K562 (cell line): Measurements from ENCODE around the gene LONRF3. TPM values are rescaled to one million over a fixed set of nuclear protein-coding genes. Genes with fewer than 3 reads are reported as not detected.

Experiments
- ATF3 ChIP-seq, 2 experiments: fragments of 450-650 bp in 1 of 2; sonication (generic) in 1 of 2; formaldehyde crosslinking in 1 of 2; IDR thresholded peaks in 1 of 2; conservative IDR thresholded peaks in 1 of 2; 2 replicates each; pipeline versions ENCODE4 v1.6.1 to v1.8.1; 2016 to 2023; ENCODE audit warnings: mild to moderate bottlenecking in 2 of 2, moderate library complexity in 2 of 2, inconsistent platforms in 1 of 2, missing genetic modification reagents in 1 of 2
- ATF7 ChIP-seq: fragments of 450-650 bp; IDR thresholded peaks from 2 replicates; pipeline ENCODE4 v1.7.1; 2014; ENCODE audit warnings: mild to moderate bottlenecking, moderate library complexity
- C11orf30 ChIP-seq: fragments of 450-650 bp; IDR thresholded peaks from 2 replicates; pipeline ENCODE4 v1.6.1; 2016; ENCODE audit warnings: low read depth, mild to moderate bottlenecking
- CTCF ChIP-seq, 3 experiments: IDR thresholded peaks in 2 of 3; conservative IDR thresholded peaks in 1 of 3; 2 replicates each; pipeline ENCODE4 v1.5.1; 2011 to 2012; ENCODE audit warnings: low read length in 3 of 3, mild to moderate bottlenecking in 3 of 3, control low read depth in 2 of 3, improper control_type of control experiment in 1 of 3, inconsistent platforms in 1 of 3, low read depth in 1 of 3, mixed read lengths in 1 of 3, moderate library complexity in 1 of 3; ENCODE audit not compliant: insufficient read depth in 2 of 3
- EP300 ChIP-seq: IDR thresholded peaks from 2 replicates; pipeline ENCODE4 v1.6.1; 2012; ENCODE audit warnings: low read length, improper control_type of control experiment
- FOSL1 ChIP-seq: fragments of 200-800 bp; sonication (Bioruptor generic); conservative IDR thresholded peaks from 2 replicates; pipeline ENCODE4 v1.6.1; 2016; ENCODE audit warnings: missing genetic modification characterization, missing compliant biosample characterization
- FOXJ2 ChIP-seq: fragments of 200-800 bp; sonication (Bioruptor generic); IDR thresholded peaks from 2 replicates; pipeline ENCODE4 v1.6.1; 2016; ENCODE audit warnings: missing genetic modification characterization, missing compliant biosample characterization
- LARP7 ChIP-seq: fragments of 450-650 bp; IDR thresholded peaks from 2 replicates; pipeline ENCODE4 v1.6.1; 2016
- MAFK ChIP-seq: IDR thresholded peaks from 2 replicates; pipeline ENCODE4 v1.6.1; 2011; ENCODE audit warnings: low read length, improper control_type of control experiment
- NFXL1 ChIP-seq: fragments of 450-650 bp; formaldehyde crosslinking; IDR thresholded peaks from 2 replicates; pipeline ENCODE4 v1.4.0; 2021; ENCODE audit warnings: mild to moderate bottlenecking
- NR2C2 ChIP-seq, 2 experiments: fragments of 200-800 bp in 1 of 2; sonication (Bioruptor generic) in 1 of 2; sonication (generic) in 1 of 2; formaldehyde crosslinking in 1 of 2; IDR thresholded peaks; 2 replicates each; pipeline versions ENCODE4 v1.6.1 to v1.8.0; 2016 to 2022; ENCODE audit warnings: mild to moderate bottlenecking in 1 of 2, missing compliant biosample characterization in 1 of 2, missing genetic modification characterization in 1 of 2, missing genetic modification reagents in 1 of 2
- NRF1 ChIP-seq, 2 experiments: fragments of 450-650 bp; IDR thresholded peaks in 1 of 2; conservative IDR thresholded peaks in 1 of 2; 2 replicates each; pipeline ENCODE4 v1.6.1; 2014; ENCODE audit warnings: mild to moderate bottlenecking in 2 of 2
- PHF21A ChIP-seq: fragments of 450-650 bp; IDR thresholded peaks from 2 replicates; pipeline ENCODE4 v1.6.1; 2017; ENCODE audit warnings: low read depth, borderline replicate concordance
- RFX1 ChIP-seq: fragments of 450-650 bp; IDR thresholded peaks from 2 replicates; pipeline ENCODE4 v1.6.1; 2016; ENCODE audit warnings: mild to moderate bottlenecking, moderate library complexity
- RFX5 ChIP-seq: IDR thresholded peaks from 2 replicates; pipeline ENCODE4 v1.6.1; 2011; ENCODE audit warnings: low read depth, mild to moderate bottlenecking, improper control_type of control experiment, low read length
- SMARCA4 ChIP-seq: fragments of 450-650 bp; IDR thresholded peaks from 2 replicates; pipeline ENCODE4 v1.6.1; 2016
- SMARCE1 ChIP-seq: fragments of 450-650 bp; IDR thresholded peaks from 2 replicates; pipeline ENCODE4 v1.7.1; 2016; ENCODE audit warnings: mild to moderate bottlenecking
- SOX6 ChIP-seq: fragments of 450-650 bp; IDR thresholded peaks from 2 replicates; pipeline ENCODE4 v1.6.1; 2014; ENCODE audit warnings: mild to moderate bottlenecking
- TCF15 ChIP-seq: fragments of 250-450 bp; sonication (Bioruptor Pico); IDR thresholded peaks from 2 replicates; pipeline ENCODE4 v1.8.0; 2022; ENCODE audit warnings: moderate library complexity, mild to moderate bottlenecking, inconsistent platforms
- TEAD4 ChIP-seq, 2 experiments: sonication (generic) in 1 of 2; formaldehyde crosslinking in 1 of 2; IDR thresholded peaks; 2 replicates each; pipeline versions ENCODE4 v1.6.1 to v1.8.0; 2012 to 2022; ENCODE audit warnings: borderline replicate concordance in 1 of 2, inconsistent platforms in 1 of 2, low read length in 1 of 2, mild to moderate bottlenecking in 1 of 2, missing genetic modification reagents in 1 of 2
- TFAP4 ChIP-seq: sonication (generic); formaldehyde crosslinking; IDR thresholded peaks from 2 replicates; pipeline ENCODE4 v1.8.0; 2022; ENCODE audit warnings: missing genetic modification reagents, mild to moderate bottlenecking, moderate library complexity, borderline replicate concordance
- ZBTB1 ChIP-seq: sonication (generic); formaldehyde crosslinking; IDR thresholded peaks from 2 replicates; pipeline ENCODE4 v1.8.1; 2023; ENCODE audit warnings: missing genetic modification reagents, low read depth, mild to moderate bottlenecking, borderline replicate concordance
- ZNF212 ChIP-seq: fragments of 450-650 bp; formaldehyde crosslinking; IDR thresholded peaks from 2 replicates; pipeline ENCODE4 v1.4.0; 2020; ENCODE audit warnings: mild to moderate bottlenecking
- ZNF695 ChIP-seq: fragments of 450-650 bp; formaldehyde crosslinking; IDR thresholded peaks from 2 replicates; pipeline ENCODE4 v1.4.0; 2020; ENCODE audit warnings: mild to moderate bottlenecking, moderate library complexity
- polyA plus RNA-seq, 8 experiments: library from polyadenylated mRNA; depleted of rRNA in 4 of 8; stranded (reverse) in 5 of 8; unstranded in 3 of 8; fragments of >200 nt; fragmentation: Nextera tagmentation in 2 of 8; fragmentation: Illumina TruSeq in 1 of 8; extraction: Ambion mirVana in 2 of 8; extraction: Trizol in 1 of 8; gene quantifications; 2 replicates each; pipeline versions ENCODE4 v1.2.1 to v1.2.3, GENCODE V29; 2011 to 2014; ENCODE audit warnings: inconsistent platforms in 1 of 8, missing spikeins in 1 of 8
- total RNA-seq, 7 experiments: library from RNA; depleted of rRNA in 6 of 7; stranded (reverse); fragments of >200 nt in 6 of 7; fragmentation: Illumina TruSeq in 2 of 7; extraction: Trizol in 2 of 7; gene quantifications; 2 replicates each; pipeline versions ENCODE4 v1.2.1 to v1.2.3, GENCODE V29; 2011 to 2021; ENCODE audit warnings: low replicate concordance in 1 of 7

LONRF3 gene
- total and polyA plus RNA-seq, 9 of the 15 experiments (the other 6 are each of a cell fraction or from before 2014, with no cell fraction given), result 1.3 to 22.0 (median 8.7) TPM

GRCh38 chrX:119015407-119016237 is 41.2 kb downstream of the LONRF3 start (continued):
- TF ChIP-seq ZBTB1, result no peak
- peak; percentile 42; the same call in 1 of the 2 replicates for TF ChIP-seq FOXJ2 (tag)
- peak; percentile 95 for TF ChIP-seq FOSL1
- 0 out of 2 replicates have a peak, but pooled peaks have one; percentile 32 for TF ChIP-seq EP300
- TF ChIP-seq ZNF695 (CRISPR knock-in tag), result no peak
- TF ChIP-seq PHF21A, result no peak
- TF ChIP-seq CTCF (IDR thresholded peaks at IDR 0.05 in 2 of 3, conservative IDR thresholded peaks at IDR 0.05 in 1 of 3; ENCODE audit: insufficient read depth in 2 of 3, low read depth in 1 of 3, low read length in 3 of 3), result no peak
- peak; percentile 53; the same call in 1 of the 2 replicates for TF ChIP-seq SMARCA4
- peak; percentile 38; the same call in 1 of the 2 replicates for TF ChIP-seq ATF7
- no peak for TF ChIP-seq TCF15
- TF ChIP-seq NFXL1 (CRISPR knock-in tag), result no peak
- peak; percentile 81; the same call in 1 of the 2 replicates for TF ChIP-seq SMARCE1
- TF ChIP-seq RFX5, result no peak
- peak; percentile 40; the same call in 1 of the 2 replicates for TF ChIP-seq SOX6
- TF ChIP-seq TFAP4 (CRISPR knock-in tag), result no peak
- TF ChIP-seq C11orf30, result no peak
- no peak for TF ChIP-seq LARP7
- peak; percentile 54; the same call in 1 of the 2 replicates for TF ChIP-seq ATF3 (IDR thresholded peaks at IDR 0.05)
- no peak for TF ChIP-seq ATF3 (CRISPR knock-in tag; conservative IDR thresholded peaks at IDR 0.05)
- TF ChIP-seq MAFK, result no peak
- TF ChIP-seq NR2C2 (CRISPR knock-in tag; IDR thresholded peaks at IDR 0.05), result no peak
- peak; percentile 77; the same call in 1 of the 2 replicates for TF ChIP-seq NR2C2 (tag; IDR thresholded peaks at IDR 0.05)
- peak; percentile 46 to 54; a peak in 2 of 4 replicates for TF ChIP-seq NRF1 (conservative IDR thresholded peaks at IDR 0.05 in 1 of 2, IDR thresholded peaks at IDR 0.05 in 1 of 2)
- TF ChIP-seq ZNF212 (CRISPR knock-in tag), result no peak
- TF ChIP-seq TEAD4 (IDR thresholded peaks at IDR 0.05; ENCODE audit: low read length), result peak; percentile 46; the same call in 1 of the 2 replicates
- TF ChIP-seq TEAD4 (CRISPR knock-in tag; IDR thresholded peaks at IDR 0.05; ENCODE audit: borderline replicate concordance), result no peak
- TF ChIP-seq RFX1, result peak; percentile 17; the same call in 1 of the 2 replicates
